NCI-H2171 treated with DMSO at 0.1 percent for 48 hours (cell line): ENCODE data around the gene TMCO1.
"Not testable (repeated sequence)": the region's sequence is repeated elsewhere in the genome, so short reads cannot be mapped to it uniquely, and the experiment has no call there.

Experiments used
- DNase-seq: peaks from one replicate; lab custom pipeline; 2025; lab: John Stamatoyannopoulos, UW

TMCO1 gene

DNA sequence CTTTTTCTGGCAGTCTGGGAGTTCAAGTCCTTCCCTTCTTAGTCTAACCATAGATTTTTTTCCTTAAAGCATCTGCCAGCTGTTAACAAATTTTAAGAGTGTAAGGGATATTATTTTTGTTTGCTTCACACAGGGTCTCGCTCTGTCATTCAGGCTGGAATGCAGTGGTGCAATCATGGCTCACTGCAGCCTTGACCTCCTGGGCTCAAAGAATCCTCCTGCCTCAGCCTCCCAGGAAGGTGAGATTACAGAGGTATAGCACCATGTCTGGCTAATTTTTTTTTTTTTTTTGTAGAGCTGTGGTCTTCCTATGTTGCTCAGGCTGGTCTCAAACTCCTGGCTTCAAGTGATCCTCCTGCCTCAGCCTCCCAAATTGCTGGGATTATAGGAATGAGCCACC is 23.8 kb downstream of the TMCO1 start:
- DNase-seq = not testable (repeated sequence)

- no peak for DNase-seq
Observed at GRCh38 chr1:165742194-165742593, 26.5 kb downstream of the TMCO1 start.

DNA sequence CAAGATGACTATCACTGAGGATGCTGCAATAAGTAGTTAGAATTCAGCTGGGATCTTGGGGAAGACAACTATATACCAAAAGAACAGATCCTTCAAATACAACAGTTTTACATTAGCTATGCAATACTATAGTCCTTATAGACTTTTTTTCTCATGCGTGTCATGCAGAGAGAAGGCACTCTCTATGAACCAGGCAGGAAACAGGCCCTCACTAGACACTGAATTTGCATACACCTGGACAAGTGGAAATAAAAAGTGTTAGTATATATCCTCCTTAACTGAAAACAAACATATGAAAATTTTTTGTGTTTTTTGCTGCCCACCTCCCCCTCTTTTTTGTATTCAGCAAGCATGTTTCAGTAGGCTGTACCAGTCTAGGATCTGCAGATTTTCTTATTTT is 29.9 kb downstream of the TMCO1 start:
- no peak for DNase-seq

- no peak for DNase-seq
Observed at GRCh38 chr1:165737196-165737595, 31.5 kb downstream of the TMCO1 start.

GRCh38 chr1:165734906-165735305 is 33.8 kb downstream of the TMCO1 start:
- DNase-seq = no peak

- DNase-seq = no peak
Observed at GRCh38 chr1:165726841-165727240, 41.8 kb downstream of the TMCO1 start.

DNA sequence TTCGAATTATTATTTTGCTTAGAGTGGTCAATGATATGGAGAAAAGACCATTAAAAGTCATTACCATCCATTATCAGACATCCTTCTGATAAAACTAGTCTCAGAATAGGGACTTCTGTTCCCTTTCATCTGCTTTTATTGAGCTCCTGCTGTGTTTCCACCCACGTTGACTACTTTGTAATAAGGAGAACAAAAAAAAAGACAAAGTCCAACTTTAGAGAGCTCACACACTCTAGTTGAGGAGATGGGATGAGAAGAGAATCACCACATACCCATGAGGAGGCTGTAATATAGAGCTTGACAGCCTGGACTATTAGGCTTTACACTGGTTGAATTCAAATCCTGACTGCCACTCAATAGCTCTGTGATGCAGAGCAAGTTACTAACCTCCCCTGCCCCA is 42.5 kb downstream of the TMCO1 start:
- DNase-seq = no peak

DNA sequence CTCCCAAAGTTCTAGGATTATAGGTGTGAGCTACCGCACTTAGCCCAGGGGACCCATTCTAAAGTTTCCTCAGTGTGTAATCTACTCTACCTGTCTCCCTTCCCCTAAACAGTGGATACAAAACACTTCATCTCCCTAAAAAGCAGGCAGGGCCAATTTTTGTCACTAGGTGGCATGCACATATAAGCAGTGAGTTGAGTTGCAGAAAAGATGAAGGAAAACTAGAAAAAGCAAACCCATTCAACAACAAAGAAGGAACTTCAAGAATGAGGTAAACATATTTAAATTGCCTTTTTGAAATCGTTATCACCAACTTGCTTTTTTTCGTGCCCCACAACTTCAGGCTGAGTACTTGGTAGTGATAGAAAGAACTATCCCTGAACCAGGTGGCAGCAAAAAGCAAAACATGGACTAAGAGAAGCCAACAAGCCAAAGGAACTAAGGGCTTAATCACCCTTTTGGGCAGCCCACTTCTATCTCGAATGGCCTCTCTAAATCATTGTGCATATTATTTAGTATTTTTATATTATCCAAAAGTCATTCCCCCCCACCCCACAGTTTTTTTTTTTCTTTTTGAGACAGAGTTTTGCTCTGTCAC is 50.7 kb downstream of the TMCO1 start:
- DNase-seq = peak; percentile 49

- not testable (repeated sequence) for DNase-seq
Observed at GRCh38 chr1:165716265-165717051, 52.2 kb downstream of the TMCO1 start.

DNA sequence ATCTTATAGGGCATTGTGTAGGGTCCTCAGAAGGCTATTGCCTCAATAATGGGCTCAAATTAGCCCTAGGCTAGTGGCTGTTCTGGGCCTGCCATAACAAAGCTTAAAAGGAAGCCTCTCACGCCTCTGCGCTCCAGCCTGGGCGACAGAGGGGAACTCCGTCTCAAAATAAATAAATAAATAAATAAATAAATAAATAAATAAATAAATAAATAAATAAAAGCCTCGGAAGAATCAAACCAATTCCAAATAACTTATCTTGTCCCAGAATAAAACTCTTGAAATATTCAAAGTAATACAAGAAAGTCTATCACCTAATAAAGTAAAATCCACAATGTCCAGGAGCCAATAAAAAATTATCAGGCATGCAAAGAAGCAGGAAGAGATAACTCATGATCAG is 55.9 kb downstream of the TMCO1 start:
- DNase-seq = no peak

GRCh38 chr1:165707984-165708706 is 60.5 kb downstream of the TMCO1 start:
- no peak for DNase-seq

- DNase-seq = no peak
Observed at GRCh38 chr1:165703648-165704047, 65.0 kb downstream of the TMCO1 start.

DNA sequence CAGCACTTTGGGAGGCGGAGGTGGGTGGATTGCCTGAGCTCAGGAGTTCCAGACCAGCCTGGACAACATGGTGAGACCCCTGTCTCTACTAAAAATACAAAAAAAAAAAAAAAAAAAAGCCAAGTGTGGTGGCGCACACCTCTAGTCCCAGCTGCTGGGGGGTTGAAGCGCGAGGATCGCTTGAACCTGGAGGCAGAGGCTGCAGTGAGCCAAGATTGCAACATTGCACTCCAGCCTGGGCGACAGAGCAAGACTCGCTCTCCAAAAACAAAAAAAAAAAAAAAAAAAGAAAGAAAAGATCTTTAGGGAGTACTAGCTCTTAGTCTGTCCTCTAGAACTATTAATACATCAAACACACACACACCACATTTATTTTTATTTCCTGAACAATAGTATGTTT is 66.7 kb downstream of the TMCO1 start:
- DNase-seq = not testable (repeated sequence)

GRCh38 chr1:165699577-165699976 is 69.1 kb downstream of the TMCO1 start:
- DNase-seq = no peak

DNA sequence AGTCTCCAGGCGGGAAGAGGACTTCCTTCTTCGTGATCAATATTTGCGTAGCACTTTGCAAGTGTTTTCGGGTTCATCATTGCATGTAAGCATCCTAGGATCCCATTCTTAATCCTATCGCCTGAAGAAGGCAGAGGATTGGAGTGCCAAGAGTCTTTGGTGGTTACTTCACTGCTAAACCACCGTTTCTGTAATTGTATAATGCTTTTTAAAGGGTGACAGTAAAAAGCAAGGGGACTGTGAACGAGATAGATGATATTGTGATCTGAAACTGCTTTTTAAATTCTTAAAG is 70.0 kb downstream of the TMCO1 start:
- no peak for DNase-seq

- DNase-seq = peak; percentile 92
Observed at GRCh38 chr1:165697881-165698760, 70.5 kb downstream of the TMCO1 start, which contains the start of gene ALDH9A1. Gene ALDH9A1 (minus strand): TSS chr1:165698562. CDS start chr1:165698558, 4 bp downstream.

GRCh38 chr1:165697491-165697880 is 71.2 kb downstream of the TMCO1 start:
- no peak for DNase-seq

GRCh38 chr1:165696625-165697100 is 72.0 kb downstream of the TMCO1 start:
- DNase-seq = no peak

GRCh38 chr1:165695031-165695430 is 73.6 kb downstream of the TMCO1 start:
- DNase-seq = no peak

- no peak for DNase-seq
Observed at GRCh38 chr1:165688046-165688445, 80.6 kb downstream of the TMCO1 start.

DNA sequence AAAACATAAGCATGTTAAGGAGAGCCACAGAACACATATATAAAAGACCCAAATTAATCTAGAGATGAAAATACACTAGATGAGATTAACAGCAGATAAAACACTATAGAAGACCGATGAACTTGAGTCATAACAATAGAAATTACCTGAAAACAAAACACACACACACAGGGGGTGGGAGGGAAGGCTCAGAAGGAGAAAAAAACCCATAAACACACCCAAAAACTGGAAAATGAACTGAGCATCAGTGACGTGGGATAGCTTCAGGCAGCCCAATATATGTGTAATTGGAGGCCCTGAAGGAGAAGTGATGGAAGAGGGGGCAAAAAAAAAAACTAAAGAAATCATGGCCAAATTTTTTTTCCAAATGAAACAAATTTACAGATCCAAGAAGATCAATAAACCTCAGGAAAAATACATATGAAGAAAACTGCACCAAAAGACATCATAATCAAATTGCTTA is 81.7 kb downstream of the TMCO1 start:
- DNase-seq = no peak
